IMR-90 (cell line): ENCODE measurements around the gene C1QC. TPM values are rescaled to one million over a fixed set of nuclear protein-coding genes. Genes with fewer than 3 reads are reported as not detected.

ENCODE experiments used
- ATAC-seq: fragments of 200-7000 bp; cut with Tn5 transposase; 2 replicates; pipeline ENCODE4 v1.9.1; 2020; ENCODE audit warnings: low read depth, mild to moderate bottlenecking, moderate library complexity
- BruUV-seq: library from RNA; stranded (reverse); fragments of 400-500 nt; replicated peaks from 2 replicates; lab custom pipeline; 2021; lab: Mats Ljungman, UMichigan
- CTCF ChIA-PET: fragments of 300-600 bp; formaldehyde crosslinking; extraction: SDS; loops from one replicate; lab custom pipeline; 2021; ENCODE audit warnings: antibody characterized with exemption; lab: Yijun Ruan, JAX
- POLR2A ChIA-PET: fragments of 300-600 bp; sonication (Branson Sonifier 250); formaldehyde crosslinking; loops from one replicate; lab custom pipeline; 2022; ENCODE audit warnings: antibody characterized with exemption; ENCODE audit not compliant: unreplicated experiment; lab: Charles Lee
- DNase-seq: peaks from one replicate; pipeline ENCODE4 v3.0.0; 2013
- H2AFZ ChIP-seq: replicated peaks from 2 replicates; pipeline ENCODE3; 2013; ENCODE audit warnings: low read length, mild to moderate bottlenecking; ENCODE audit not compliant: poor library complexity
- H2AK5ac ChIP-seq: 2 replicates; pipeline ENCODE4 v1.6.1; 2013; ENCODE audit warnings: low read depth, low read length, inconsistent platforms
- H2AK9ac ChIP-seq: replicated peaks from 2 replicates; pipeline ENCODE3; 2013; ENCODE audit warnings: mild to moderate bottlenecking, low read depth, low read length, moderate library complexity; ENCODE audit not compliant: poor library complexity
- H2BK120ac ChIP-seq: 2 replicates; pipeline ENCODE4 v1.6.1; 2013; ENCODE audit warnings: low read depth, low read length, inconsistent platforms
- H2BK15ac ChIP-seq: 3 replicates; pipeline ENCODE4 v1.6.1; 2013; ENCODE audit warnings: low read depth, low read length, inconsistent platforms
- H2BK20ac ChIP-seq: 2 replicates; pipeline ENCODE4 v1.6.1; 2013; ENCODE audit warnings: low read depth, mild to moderate bottlenecking, inconsistent platforms, low read length, moderate library complexity
- H2BK5ac ChIP-seq: 2 replicates; pipeline ENCODE4 v1.6.1; 2013; ENCODE audit warnings: mild to moderate bottlenecking, low read depth, low read length, inconsistent platforms; ENCODE audit not compliant: poor library complexity, severe bottlenecking
- H3K14ac ChIP-seq: replicated peaks from 2 replicates; pipeline ENCODE4 v1.6.1; 2013; ENCODE audit warnings: low read depth, low read length, inconsistent platforms
- H3K18ac ChIP-seq: 2 replicates; pipeline ENCODE4 v1.6.1; 2013; ENCODE audit warnings: low read depth, low read length, control low read depth
- H3K23ac ChIP-seq: 2 replicates; pipeline ENCODE4 v1.6.1; 2013; ENCODE audit warnings: low read depth, low read length, inconsistent platforms
- H3K27ac ChIP-seq: 2 replicates; pipeline ENCODE4 v1.5.1; 2013; ENCODE audit warnings: mild to moderate bottlenecking, control low read depth, low read length; ENCODE audit not compliant: insufficient read depth
- H3K27me3 ChIP-seq: 2 replicates; pipeline ENCODE4 v1.6.1; 2013; ENCODE audit warnings: low read length; ENCODE audit not compliant: control insufficient read depth, insufficient read depth
- H3K36me3 ChIP-seq: 2 replicates; pipeline ENCODE4 v1.6.1; 2013; ENCODE audit warnings: low read length, mixed read lengths; ENCODE audit not compliant: control insufficient read depth, insufficient read depth
- H3K4ac ChIP-seq: 2 replicates; pipeline ENCODE4 v1.6.1; 2013; ENCODE audit warnings: low read depth, low read length, inconsistent platforms
- H3K4me1 ChIP-seq: 2 replicates; pipeline ENCODE4 v1.6.1; 2013; ENCODE audit warnings: low read length, mixed read lengths; ENCODE audit not compliant: control insufficient read depth, insufficient read depth
- H3K4me2 ChIP-seq: 2 replicates; pipeline ENCODE4 v1.6.1; 2013; ENCODE audit warnings: low read depth, mild to moderate bottlenecking, control low read depth, low read length, moderate library complexity
- H3K4me3 ChIP-seq: 2 replicates; pipeline ENCODE4 v1.5.1; 2013; ENCODE audit warnings: low read depth, mild to moderate bottlenecking, control low read depth, low read length, moderate library complexity; ENCODE audit not compliant: insufficient read depth
- H3K56ac ChIP-seq: 2 replicates; pipeline ENCODE4 v1.6.1; 2013; ENCODE audit warnings: low read length, inconsistent platforms; ENCODE audit not compliant: insufficient read depth; ENCODE audit errors: extremely low read depth
- H3K79me1 ChIP-seq, 2 experiments: 2 replicates each; pipeline ENCODE4 v1.6.1; 2013; ENCODE audit warnings: low read length in 2 of 2, inconsistent platforms in 1 of 2, low read depth in 1 of 2
- H3K9ac ChIP-seq: 2 replicates; pipeline ENCODE4 v1.6.1; 2013; ENCODE audit warnings: low read depth, low read length, control low read depth
- H3K9me1 ChIP-seq: 2 replicates; pipeline ENCODE4 v1.6.1; 2013; ENCODE audit warnings: low read length, inconsistent platforms; ENCODE audit not compliant: insufficient read depth
- H3K9me3 ChIP-seq: 2 replicates; pipeline ENCODE4 v1.6.1; 2013; ENCODE audit warnings: low read length; ENCODE audit not compliant: control insufficient read depth, insufficient read depth
- H4K20me1 ChIP-seq: 2 replicates; pipeline ENCODE4 v1.6.1; 2013; ENCODE audit warnings: low read length, inconsistent platforms; ENCODE audit not compliant: insufficient read depth
- H4K5ac ChIP-seq: 2 replicates; pipeline ENCODE4 v1.6.1; 2013; ENCODE audit warnings: mild to moderate bottlenecking, low read depth, low read length, control low read depth
- H4K8ac ChIP-seq, 2 experiments: 2 replicates each; pipeline ENCODE4 v1.6.1; 2013; ENCODE audit warnings: low read depth in 2 of 2, low read length in 2 of 2, control low read depth in 1 of 2, inconsistent platforms in 1 of 2
- H4K91ac ChIP-seq: 2 replicates; pipeline ENCODE4 v1.6.1; 2013; ENCODE audit warnings: low read depth, low read length, inconsistent platforms; ENCODE audit not compliant: insufficient read depth
- MAZ ChIP-seq: IDR thresholded peaks from 2 replicates; pipeline ENCODE4 v1.6.1; 2012; ENCODE audit warnings: low read depth, mild to moderate bottlenecking, low read length, improper control_type of control experiment, moderate library complexity, borderline replicate concordance
- POLR2A ChIP-seq: IDR thresholded peaks from 2 replicates; pipeline ENCODE4 v1.6.1; 2012; ENCODE audit warnings: mild to moderate bottlenecking, low read depth, low read length
- SMC3 ChIP-seq: fragments of 150-350 bp; IDR thresholded peaks from 2 replicates; pipeline ENCODE4 v1.6.1; 2016; ENCODE audit warnings: low read depth, mild to moderate bottlenecking, antibody characterized with exemption, low read length, moderate library complexity
- WGBS, 2 experiments: methylation state at CpG; one replicate each; pipeline versions ENCODE4 v1.1.5 to v1.1.7; 2013; ENCODE audit warnings: missing lambda C conversion rate in 2 of 2; ENCODE audit not compliant: insufficient read length in 1 of 2; ENCODE audit errors: extremely low coverage in 2 of 2; 5-methylcytosine and 5-hydroxymethylcytosine counted together
- dilution Hi-C: fragments of 300-500 bp; cut with HindIII; formaldehyde crosslinking; loops from one replicate; pipeline ENCODE4 v1.14.3; 2018; ENCODE audit warnings: low sequenced_read_pairs; ENCODE audit not compliant: unreplicated experiment
- in situ Hi-C: fragments of 300-500 bp; cut with MboI; formaldehyde crosslinking; loops from 3 replicates; pipeline ENCODE4 v1.14.3; 2019; ENCODE audit warnings: low sequenced_read_pairs, inconsistent platforms, mixed read lengths
- intact Hi-C: fragments of 100-400 bp; cut with micrococcal nuclease; formaldehyde crosslinking; loops from 2 replicates; pipeline ENCODE4 v1.10.0; 2022
- polyA plus RNA-seq, 3 experiments: library from polyadenylated mRNA; depleted of rRNA; stranded (reverse); fragments of >200 nt; gene quantifications; 2 replicates each; pipeline ENCODE4 v1.2.3, GENCODE V29; 2012; ENCODE audit warnings: low replicate concordance in 1 of 3
- total RNA-seq: library from RNA; depleted of rRNA; stranded (reverse); fragments of >200 nt; gene quantifications from 2 replicates; pipeline ENCODE4 v1.2.3, GENCODE V29; 2012

The C1QC gene
- total and polyA plus RNA-seq, 2 of the 4 experiments (the other 2 are of a cell fraction) = not detected

DNA sequence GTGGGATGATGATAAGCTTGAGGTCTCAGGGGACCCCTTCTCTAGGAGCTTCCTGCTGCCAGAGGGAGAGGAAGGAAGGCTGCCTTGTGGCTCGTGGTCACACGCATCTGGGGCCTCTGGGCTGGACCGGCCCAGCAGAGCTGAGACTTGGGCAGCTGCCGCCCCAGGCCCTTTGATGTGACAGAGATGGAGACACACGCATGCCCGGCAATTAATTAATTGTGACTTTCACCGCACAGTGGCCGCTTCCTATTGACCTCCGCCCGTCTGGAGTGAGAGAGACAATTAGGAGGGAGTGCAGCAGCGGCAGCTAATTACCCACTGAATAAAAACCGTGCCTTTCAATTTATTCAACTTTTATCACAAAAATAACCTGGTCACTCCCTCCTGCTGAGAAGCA, 23.6 kb upstream of the C1QC start:
- Histone ChIP-seq H3K9me1 (no peaks in the 10 kb centered on the region; the same call in 1 of the 2 replicates), H2AFZ (no peak overlapping the region), H3K14ac (no peak overlapping the region), H4K20me1 (no peaks in the 10 kb centered on the region; the same call in 1 of the 2 replicates), H4K91ac (no peak overlapping the region), H3K9ac (no peak overlapping the region), H4K5ac (no peak overlapping the region), H3K4me3 (no peak overlapping the region), H3K27ac (no peak overlapping the region), H2AK5ac (no peak overlapping the region), H3K23ac (no peak overlapping the region), H3K36me3 (no peaks in the 10 kb centered on the region), H4K8ac (no peak overlapping the region), H2AK9ac (no peak overlapping the region), H2BK5ac (no peak overlapping the region), H2BK20ac (no peak overlapping the region), H3K9me3 (no peaks in the 10 kb centered on the region), H3K4me2 (no peak overlapping the region), H3K4ac (no peak overlapping the region), H3K18ac (no peak overlapping the region), H3K79me1 (no peaks in the 10 kb centered on the region), H3K4me1 (no peaks in the 10 kb centered on the region), H2BK120ac (no peak overlapping the region), H3K27me3 (peaks cover 59% of the 10 kb centered on the region), H2BK15ac (no peak overlapping the region), H3K56ac (no peak overlapping the region)
- intact Hi-C loops (no loop called here), in situ Hi-C loops (no loop called here), dilution Hi-C loops (no loop called here)
- ChIA-PET CTCF (no interaction called here), POLR2A (no interaction called here)
- no TSS peak for BruUV-seq
- ATAC-seq = no peak
- 43% methylated on average over 1 of the region's 12 CpGs; no CpG with 5 or more reads in 1 of the 2 experiments for WGBS, 2 experiments
- TF ChIP-seq MAZ (no peak), POLR2A (no peak), SMC3 (no peak)
- no peak for DNase-seq
